ENCODE measurements around the gene PARP6. TPM values are rescaled to one million over a fixed set of nuclear protein-coding genes. Genes with fewer than 3 reads are reported as not detected.

The PARP6 gene
- total RNA-seq, 3 donors from 2014 or later (not counting 1 experiment from before 2014, with no cell fraction given) = 132 to 135 (median 132) TPM

GRCh38 chr15:72223278-72223677, 49.1 kb downstream of the PARP6 start:
- Mint-ChIP-seq H3K9me3 (no peaks in the 10 kb centered on the region), H3K36me3 (no peaks in the 10 kb centered on the region), H3K27ac (no peak overlapping the region), H3K4me3 (no peak overlapping the region), H3K27me3 (ENCODE audit: low read depth in 2 of 2) (no peaks in the 10 kb centered on the region), H3K4me1 (peaks cover 33 to 49% of the 10 kb centered on the region in 2 donors)
- no peak for TF ChIP-seq CTCF (IDR thresholded peaks at IDR 0.05)
- ATAC-seq = no peak
- intact Hi-C loops (cut with micrococcal nuclease) = loop anchor here (10.0 kb wide), 1 partner anchor 562 kb away; the partner anchor contains the start of gene ADPGK
- Histone ChIP-seq H3K4me1 (ENCODE audit: control insufficient read depth, insufficient read depth, low read length) (peaks cover 27% of the 10 kb centered on the region), H3K9me3 (ENCODE audit: control insufficient read depth, insufficient read depth, low read length) (no peaks in the 10 kb centered on the region), H3K27me3 (ENCODE audit: control insufficient read depth, insufficient read depth, low read length) (no peaks in the 10 kb centered on the region), H3K27ac (ENCODE audit: low read length) (no peak overlapping the region), H3K36me3 (ENCODE audit: control insufficient read depth, insufficient read depth, low read length) (peaks cover 17% of the 10 kb centered on the region), H3K4me3 (ENCODE audit: low read length) (no peak overlapping the region)
- no peak for DNase-seq
- 92% methylated on average over 10 of the region's 10 CpGs for WGBS (ENCODE audit: insufficient coverage)

- 92% methylated on average over 4 of the region's 4 CpGs for WGBS (ENCODE audit: insufficient coverage)
- H3K9me3 ChIP-seq (ENCODE audit: control insufficient read depth, insufficient read depth, low read length) = no peaks in the 10 kb centered on the region
- H3K27me3 ChIP-seq (ENCODE audit: control insufficient read depth, insufficient read depth, low read length) = no peaks in the 10 kb centered on the region
- H3K9me3 Mint-ChIP-seq = no peaks in the 10 kb centered on the region
- H3K4me3 ChIP-seq (ENCODE audit: low read length) = no peak overlapping the region
- TF ChIP-seq CTCF (IDR thresholded peaks at IDR 0.05) = no peak
- intact Hi-C loops (cut with micrococcal nuclease) = loop anchor here (10.0 kb wide), 1 partner anchor 562 kb away; the partner anchor contains the start of gene ADPGK
- H3K36me3 Mint-ChIP-seq = no peaks in the 10 kb centered on the region
- no peaks in the 10 kb centered on the region for H3K27me3 Mint-ChIP-seq (ENCODE audit: low read depth in 2 of 2)
- H3K4me1 Mint-ChIP-seq = peaks cover 26 to 42% of the 10 kb centered on the region in 2 donors
- ATAC-seq = no peak
- no peak overlapping the region for H3K27ac ChIP-seq (ENCODE audit: low read length)
- H3K4me1 ChIP-seq (ENCODE audit: control insufficient read depth, insufficient read depth, low read length) = peaks cover 18% of the 10 kb centered on the region
- peaks cover 25% of the 10 kb centered on the region for H3K36me3 ChIP-seq (ENCODE audit: control insufficient read depth, insufficient read depth, low read length)
- no peak for DNase-seq
- no peak overlapping the region for H3K27ac Mint-ChIP-seq
- H3K4me3 Mint-ChIP-seq = no peak overlapping the region
Measured at GRCh38 chr15:72222393-72222792, 50.0 kb downstream of the PARP6 start.

- no peaks in the 10 kb centered on the region for H3K36me3 Mint-ChIP-seq
- Histone ChIP-seq H3K9me3 (ENCODE audit: control insufficient read depth, insufficient read depth, low read length) (no peaks in the 10 kb centered on the region), H3K27ac (ENCODE audit: low read length) (no peak overlapping the region), H3K36me3 (ENCODE audit: control insufficient read depth, insufficient read depth, low read length) (peaks cover 42% of the 10 kb centered on the region), H3K4me1 (ENCODE audit: control insufficient read depth, insufficient read depth, low read length) (peaks cover 4% of the 10 kb centered on the region), H3K4me3 (ENCODE audit: low read length) (no peak overlapping the region), H3K27me3 (ENCODE audit: control insufficient read depth, insufficient read depth, low read length) (no peaks in the 10 kb centered on the region)
- ATAC-seq (no peak), DNase-seq (no peak)
- no peak overlapping the region for H3K4me3 Mint-ChIP-seq
- peaks cover 19 to 30% of the 10 kb centered on the region in 2 donors for H3K4me1 Mint-ChIP-seq
- 86% methylated on average over 1 of the region's 1 CpG for WGBS (ENCODE audit: insufficient coverage)
- no peak for TF ChIP-seq CTCF (IDR thresholded peaks at IDR 0.05)
- intact Hi-C loops (cut with micrococcal nuclease) = loop anchor here (10.0 kb wide), 1 partner anchor 564 kb away; the partner anchor contains the start of gene ADPGK
- no peaks in the 10 kb centered on the region for H3K27me3 Mint-ChIP-seq (ENCODE audit: low read depth in 2 of 2)
- H3K9me3 Mint-ChIP-seq = no peaks in the 10 kb centered on the region
- H3K27ac Mint-ChIP-seq = peak overlapping the region in 1 of 2 donors; percentile 16
Measured at GRCh38 chr15:72220687-72221086, 51.7 kb downstream of the PARP6 start.

- H3K27ac Mint-ChIP-seq = peak overlapping the region in 1 of 2 donors; percentile 58
- DNase-seq (no peak), ATAC-seq (no peak)
- 87% methylated on average over 3 of the region's 4 CpGs for WGBS (ENCODE audit: insufficient coverage)
- no peaks in the 10 kb centered on the region for H3K4me1 ChIP-seq (ENCODE audit: control insufficient read depth, insufficient read depth, low read length)
- intact Hi-C loops (cut with micrococcal nuclease) = no loop called here
- H3K9me3 Mint-ChIP-seq = no peaks in the 10 kb centered on the region
- no peak overlapping the region for H3K27ac ChIP-seq (ENCODE audit: low read length)
- H3K9me3 ChIP-seq (ENCODE audit: control insufficient read depth, insufficient read depth, low read length) = no peaks in the 10 kb centered on the region
- H3K27me3 Mint-ChIP-seq (ENCODE audit: low read depth in 2 of 2) = no peaks in the 10 kb centered on the region
- H3K4me3 ChIP-seq (ENCODE audit: low read length) = no peak overlapping the region
- no peak overlapping the region for H3K4me3 Mint-ChIP-seq
- H3K4me1 Mint-ChIP-seq = peaks cover 12 to 19% of the 10 kb centered on the region in 2 donors
- no peaks in the 10 kb centered on the region for H3K27me3 ChIP-seq (ENCODE audit: control insufficient read depth, insufficient read depth, low read length)
- no peak for TF ChIP-seq CTCF (IDR thresholded peaks at IDR 0.05)
- no peaks in the 10 kb centered on the region for H3K36me3 Mint-ChIP-seq
- H3K36me3 ChIP-seq (ENCODE audit: control insufficient read depth, insufficient read depth, low read length) = peaks cover 67% of the 10 kb centered on the region
Measured at GRCh38 chr15:72217216-72217615, 55.1 kb downstream of the PARP6 start.
